Epithelial cell of proximal tubule (primary cell): ENCODE measurements around the gene PGBD5. TPM values are rescaled to one million over a fixed set of nuclear protein-coding genes. Genes with fewer than 3 reads are reported as not detected.
"Not testable (repeated sequence)": the region's sequence is repeated elsewhere in the genome, so short reads cannot be mapped to it uniquely, and the experiment has no call there.

Source experiments
- DNase-seq: peaks from one replicate; pipeline ENCODE4 v3.0.0-alpha.2; 2011; ENCODE audit warnings: low read depth
- H3K4me3 ChIP-seq: 2 replicates; pipeline ENCODE4 v1.5.1; 2011; ENCODE audit warnings: low read depth, mild to moderate bottlenecking, low read length
- CTCF ChIP-seq: conservative IDR thresholded peaks from 2 replicates; pipeline ENCODE4 v1.5.1; 2012; ENCODE audit warnings: low read depth, mild to moderate bottlenecking, low read length
- total RNA-seq: library from RNA; depleted of rRNA; stranded (reverse); fragments of >200 nt; gene quantifications from 2 replicates; pipeline ENCODE4 v1.2.3, GENCODE V29; 2015

PGBD5 gene
- total RNA-seq, 1 donor from 2014 or later: 18.0 TPM

GRCh38 chr1:230415405-230416132 is 10.6 kb downstream of the PGBD5 start:
- no peak overlapping the region for H3K4me3 ChIP-seq
- DNase-seq: no peak
- no peak for TF ChIP-seq CTCF

- no peak overlapping the region for H3K4me3 ChIP-seq
- no peak for DNase-seq
- no peak for TF ChIP-seq CTCF
Observed at GRCh38 chr1:230414694-230415093, 11.4 kb downstream of the PGBD5 start.

GRCh38 chr1:230414102-230414501 is 12.0 kb downstream of the PGBD5 start:
- no peak for TF ChIP-seq CTCF
- DNase-seq: no peak
- no peak overlapping the region for H3K4me3 ChIP-seq

GRCh38 chr1:230413061-230413460 is 13.1 kb downstream of the PGBD5 start:
- DNase-seq: no peak
- TF ChIP-seq CTCF: no peak
- no peak overlapping the region for H3K4me3 ChIP-seq

DNA sequence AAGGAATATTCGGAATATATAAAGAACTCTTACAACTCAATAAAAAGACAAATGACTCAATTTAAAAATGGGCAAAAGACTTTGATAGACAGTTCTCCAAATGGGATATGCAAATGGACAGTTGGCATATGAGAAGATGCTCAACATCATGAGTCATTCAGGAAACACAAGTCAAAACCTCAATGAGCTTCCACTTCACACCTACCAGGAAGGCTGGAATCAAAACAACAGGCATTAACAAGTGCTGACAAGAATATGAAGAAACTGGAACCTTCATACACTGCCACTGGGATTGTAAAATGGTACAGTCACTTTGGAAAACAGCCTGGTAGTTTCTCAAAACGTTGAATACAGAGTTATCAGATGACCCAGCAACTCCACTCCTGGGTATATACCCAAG is 17.2 kb downstream of the PGBD5 start:
- TF ChIP-seq CTCF: no peak
- DNase-seq: no peak
- H3K4me3 ChIP-seq: no peak overlapping the region

- DNase-seq: no peak
Observed at GRCh38 chr1:230407351-230407750, 18.8 kb downstream of the PGBD5 start.

DNA sequence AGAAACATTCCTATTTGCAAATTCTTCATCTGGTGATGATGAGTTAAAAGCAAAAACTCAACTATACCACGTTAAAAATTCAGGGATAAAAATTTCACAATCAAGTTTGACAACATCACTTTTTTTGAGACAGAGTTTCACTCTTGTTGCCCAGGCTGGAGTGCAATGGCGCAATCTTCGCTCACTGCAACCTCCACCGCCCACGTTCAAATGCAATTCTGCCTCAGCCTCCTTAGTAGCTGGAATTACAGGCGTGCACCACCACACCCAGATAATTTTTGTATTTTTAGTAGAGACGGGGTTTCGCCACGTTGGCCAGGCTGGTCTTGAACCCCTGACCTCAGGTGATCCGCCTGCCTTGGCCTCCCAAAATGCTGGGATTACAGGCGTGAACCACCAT is 19.4 kb downstream of the PGBD5 start:
- H3K4me3 ChIP-seq, DNase-seq: not testable (repeated sequence)

More at GRCh38 chr1:230407351-230407750, 18.8 kb downstream of the PGBD5 start:
- no peak overlapping the region for H3K4me3 ChIP-seq
- no peak for TF ChIP-seq CTCF
